B cell (primary cell): ENCODE data around the gene EXOC4. TPM values are rescaled to one million over a fixed set of nuclear protein-coding genes. Genes with fewer than 3 reads are reported as not detected.

Experiments used
- ATAC-seq: fragments of 200-7000 bp; cut with Tn5 transposase; one replicate; pipeline ENCODE4 v1.10.0; 2021; ENCODE audit warnings: low read depth, mild to moderate bottlenecking, moderate number of reproducible peaks, moderate library complexity
- CTCF ChIA-PET: fragments of 350-600 bp; sonication (Branson Sonifier 250); formaldehyde crosslinking; loops from one replicate; lab custom pipeline; 2021; ENCODE audit warnings: antibody characterized with exemption, inconsistent platforms; lab: Charles Lee
- POLR2A ChIA-PET: fragments of 350-600 bp; sonication (Branson Sonifier 250); formaldehyde crosslinking; loops from one replicate; lab custom pipeline; 2021; ENCODE audit warnings: antibody characterized with exemption; lab: Charles Lee
- DNase-seq: peaks from one replicate; pipeline ENCODE4 v3.0.0; 2013
- H2AFZ ChIP-seq: 2 replicates; pipeline ENCODE4 v1.6.1; 2012; ENCODE audit warnings: mild to moderate bottlenecking, low read depth, low read length; ENCODE audit not compliant: insufficient read depth, poor library complexity, severe bottlenecking
- H3K27ac ChIP-seq, 2 donors: 1 replicate in 1 of 2; 2 replicates in 1 of 2; pipeline ENCODE4 v1.5.1; 2012 to 2013; ENCODE audit warnings: low read length in 2 of 2, mild to moderate bottlenecking in 2 of 2, moderate library complexity in 1 of 2
- H3K27me3 ChIP-seq, 4 experiments: fragments of 200-600 bp in 1 of 4; sonication (generic) in 1 of 4; replicated peaks in 1 of 4; 1 replicate in 2 of 4; 2 replicates in 2 of 4; pipeline versions ENCODE4 v1.6.1 to v1.7.0; 2013 to 2016; ENCODE audit warnings: low read length in 3 of 4, mild to moderate bottlenecking in 2 of 4, mixed read lengths in 1 of 4, moderate library complexity in 1 of 4; ENCODE audit not compliant: insufficient read depth in 4 of 4, control insufficient read depth in 3 of 4; ENCODE audit errors: control extremely low read depth in 1 of 4
- H3K36me3 ChIP-seq, 2 experiments: replicated peaks in 1 of 2; 1 replicate in 1 of 2; 2 replicates in 1 of 2; pipeline versions ENCODE4 v1.6.1 to v1.7.1; 2013; ENCODE audit warnings: low read length in 1 of 2; ENCODE audit not compliant: insufficient read depth in 2 of 2, control insufficient read depth in 1 of 2; ENCODE audit errors: control extremely low read depth in 1 of 2, extremely low read depth in 1 of 2
- H3K4me1 ChIP-seq, 2 donors: fragments of 200-600 bp in 1 of 2; sonication (generic) in 1 of 2; 1 replicate in 1 of 2; 2 replicates in 1 of 2; pipeline versions ENCODE4 v1.5.1 to v1.6.1; 2013 to 2017; ENCODE audit warnings: low read length in 2 of 2; ENCODE audit not compliant: control insufficient read depth in 2 of 2, insufficient read depth in 2 of 2
- H3K4me2 ChIP-seq: replicated peaks from 2 replicates; pipeline ENCODE3; 2012; ENCODE audit warnings: mild to moderate bottlenecking, low read depth, low read length; ENCODE audit not compliant: poor library complexity, severe bottlenecking
- H3K4me3 ChIP-seq, 5 experiments: fragments of 200-600 bp in 1 of 5; sonication (generic) in 1 of 5; 1 replicate in 3 of 5; 2 replicates in 2 of 5; pipeline versions ENCODE4 v1.5.1 to v1.7.0; 2011 to 2016; ENCODE audit warnings: low read length in 4 of 5, mild to moderate bottlenecking in 4 of 5, low read depth in 2 of 5, control low read depth in 1 of 5, moderate library complexity in 1 of 5; ENCODE audit not compliant: insufficient read depth in 1 of 5; ENCODE audit errors: control extremely low read depth in 1 of 5, extremely low read depth in 1 of 5
- H3K79me2 ChIP-seq: fragments of 200-600 bp; sonication (generic); one replicate; pipeline ENCODE4 v1.6.0; 2016; ENCODE audit warnings: low read length; ENCODE audit not compliant: control insufficient read depth, insufficient read depth
- H3K9ac ChIP-seq: fragments of 200-600 bp; sonication (generic); 2 replicates; pipeline ENCODE4 v1.6.1; 2017; ENCODE audit warnings: mild to moderate bottlenecking, low read length, moderate library complexity
- H3K9me3 ChIP-seq, 3 donors: one replicate each; pipeline versions ENCODE4 v1.6.1 to v1.7.1; 2013; ENCODE audit warnings: low read length in 2 of 3; ENCODE audit not compliant: control insufficient read depth in 2 of 3, insufficient read depth in 1 of 3; ENCODE audit errors: control extremely low read depth in 1 of 3
- H4K20me1 ChIP-seq: 2 replicates; pipeline ENCODE4 v1.6.0; 2012; ENCODE audit warnings: mild to moderate bottlenecking, low read length; ENCODE audit not compliant: insufficient read depth, control insufficient read depth, poor library complexity, severe bottlenecking
- H3K27ac Mint-ChIP-seq: one replicate; pipeline ENCODE4 v1.8.0; 2021; ENCODE audit warnings: mixed read lengths
- H3K27me3 Mint-ChIP-seq: one replicate; pipeline ENCODE4 v1.8.0; 2021; ENCODE audit warnings: mixed read lengths
- H3K4me1 Mint-ChIP-seq: one replicate; pipeline ENCODE4 v1.8.0; 2021; ENCODE audit warnings: mixed read lengths
- H3K4me3 Mint-ChIP-seq: one replicate; pipeline ENCODE4 v1.8.0; 2021; ENCODE audit warnings: mixed read lengths
- H3K9me3 Mint-ChIP-seq: one replicate; pipeline ENCODE4 v1.8.0; 2022; ENCODE audit warnings: mixed read lengths; ENCODE audit not compliant: insufficient read depth
- CTCF ChIP-seq: fragments of 200-600 bp; IDR thresholded peaks from one replicate; pipeline ENCODE4 v1.8.0; 2022; ENCODE audit warnings: antibody characterized with exemption, mild to moderate bottlenecking
- EZH2 ChIP-seq: IDR thresholded peaks from 2 replicates; pipeline ENCODE4 v1.6.1; 2012; ENCODE audit warnings: borderline replicate concordance, low read depth, mild to moderate bottlenecking, moderate library complexity, low read length; ENCODE audit not compliant: insufficient read depth, poor library complexity, severe bottlenecking
- WGBS: methylation state at CpG from one replicate; pipeline ENCODE4 v1.1.5; 2013; ENCODE audit warnings: missing lambda C conversion rate; ENCODE audit not compliant: insufficient coverage; 5-methylcytosine and 5-hydroxymethylcytosine counted together
- intact Hi-C: fragments of 100-400 bp; cut with micrococcal nuclease; formaldehyde crosslinking; loops from one replicate; pipeline ENCODE4 v1.10.0; 2022
- polyA plus RNA-seq: library from polyadenylated mRNA; depleted of rRNA; stranded (reverse); fragments of >200 nt; gene quantifications from 2 replicates; pipeline ENCODE4 v1.2.3, GENCODE V29; 2012
- total RNA-seq, 2 donors: library from RNA; stranded (reverse); fragments of 120-200 nt in 1 of 2; gene quantifications; 1 replicate in 1 of 2; 2 replicates in 1 of 2; pipeline versions ENCODE4 v1.2.3 to v1.2.4, GENCODE V29; 2013 to 2022

The EXOC4 gene
- total and polyA plus RNA-seq, 2 donors (not counting 1 experiment from before 2014, with no cell fraction given) = 16.7 to 135 TPM

GRCh38 chr7:133932591-133932990 is 679.7 kb downstream of the EXOC4 start:
- no peaks in the 10 kb centered on the region for H3K9me3 ChIP-seq
- peaks cover 0 to under 1% of the 10 kb centered on the region in 2 experiments for H3K36me3 ChIP-seq
- no CpG with 5 or more reads among the region's 1 CpG for WGBS
- ChIA-PET CTCF (no interaction called here), POLR2A (no interaction called here)
- DNase-seq (no peak), ATAC-seq (no peak)
- H3K9ac ChIP-seq = no peak overlapping the region
- Mint-ChIP-seq H3K27ac (no peak overlapping the region), H3K4me3 (no peak overlapping the region), H3K4me1 (no peaks in the 10 kb centered on the region), H3K9me3 (no peaks in the 10 kb centered on the region), H3K27me3 (no peaks in the 10 kb centered on the region)
- no peak for TF ChIP-seq EZH2
- no peak for TF ChIP-seq CTCF
- H3K79me2 ChIP-seq = no peaks in the 10 kb centered on the region
- no peak overlapping the region for H3K4me3 ChIP-seq
- H3K4me2 ChIP-seq = no peak overlapping the region
- intact Hi-C loops = no loop called here
- no peak overlapping the region for H3K27ac ChIP-seq
- H3K27me3 ChIP-seq = no peaks in the 10 kb centered on the region
- H4K20me1 ChIP-seq = no peaks in the 10 kb centered on the region
- H3K4me1 ChIP-seq = no peaks in the 10 kb centered on the region
- no peak overlapping the region for H2AFZ ChIP-seq

GRCh38 chr7:133934262-133934976 is 681.5 kb downstream of the EXOC4 start:
- Histone ChIP-seq H3K9ac (no peak overlapping the region), H3K9me3 (no peaks in the 10 kb centered on the region), H3K27ac (no peak overlapping the region), H3K4me2 (no peak overlapping the region), H2AFZ (no peak overlapping the region), H3K4me3 (no peak overlapping the region), H3K27me3 (no peaks in the 10 kb centered on the region), H3K4me1 (no peaks in the 10 kb centered on the region), H3K79me2 (no peaks in the 10 kb centered on the region), H4K20me1 (no peaks in the 10 kb centered on the region), H3K36me3 (peaks cover 6 to 10% of the 10 kb centered on the region in 2 experiments)
- no peak for ATAC-seq
- Mint-ChIP-seq H3K4me3 (no peak overlapping the region), H3K9me3 (no peaks in the 10 kb centered on the region), H3K27me3 (no peaks in the 10 kb centered on the region), H3K27ac (no peak overlapping the region), H3K4me1 (no peaks in the 10 kb centered on the region)
- ChIA-PET CTCF (interaction anchor here (0.6 kb wide), 1 partner anchor 1355 kb away, joined by 3 read pairs; no protein-coding TSS in a partner anchor), POLR2A (no interaction called here)
- intact Hi-C loops = no loop called here
- no peak for TF ChIP-seq CTCF
- TF ChIP-seq EZH2 = no peak
- WGBS = 96% methylated on average over 5 of the region's 9 CpGs
- DNase-seq = no peak
